GM19397 (cell line): Measurements from ENCODE around the gene TIMM10B.

Experiments
- ATAC-seq: cut with Tn5 transposase; IDR thresholded peaks from one replicate; pipeline ENCODE4 v1.9.1; 2021; ENCODE audit warnings: mild to moderate bottlenecking, moderate library complexity; ENCODE audit not compliant: unreplicated experiment

Gene TIMM10B

GRCh38 chr11:6469599-6469998, 11.7 kb upstream of the TIMM10B start:
- ATAC-seq = no peak

DNA sequence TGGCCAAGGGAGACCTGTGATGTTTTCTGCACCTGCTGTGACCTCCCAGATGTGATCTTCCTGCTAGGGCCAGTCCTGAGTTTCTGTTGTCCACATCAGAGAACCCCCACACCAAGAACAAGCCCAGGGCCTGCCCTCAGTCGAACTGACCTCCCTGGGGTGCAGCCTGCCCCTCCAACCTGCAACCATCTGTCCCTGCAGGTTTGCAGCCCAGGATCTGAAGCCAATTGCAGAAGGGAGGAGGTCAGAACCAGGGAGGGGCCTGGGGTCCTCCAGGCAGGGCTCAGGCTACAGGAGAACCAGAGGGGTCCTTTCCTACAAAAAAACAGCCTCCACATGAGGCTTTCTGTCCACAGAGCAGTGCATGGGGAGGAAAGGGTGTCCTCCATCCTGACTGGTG, 8.4 kb upstream of the TIMM10B start:
- no peak for ATAC-seq

DNA sequence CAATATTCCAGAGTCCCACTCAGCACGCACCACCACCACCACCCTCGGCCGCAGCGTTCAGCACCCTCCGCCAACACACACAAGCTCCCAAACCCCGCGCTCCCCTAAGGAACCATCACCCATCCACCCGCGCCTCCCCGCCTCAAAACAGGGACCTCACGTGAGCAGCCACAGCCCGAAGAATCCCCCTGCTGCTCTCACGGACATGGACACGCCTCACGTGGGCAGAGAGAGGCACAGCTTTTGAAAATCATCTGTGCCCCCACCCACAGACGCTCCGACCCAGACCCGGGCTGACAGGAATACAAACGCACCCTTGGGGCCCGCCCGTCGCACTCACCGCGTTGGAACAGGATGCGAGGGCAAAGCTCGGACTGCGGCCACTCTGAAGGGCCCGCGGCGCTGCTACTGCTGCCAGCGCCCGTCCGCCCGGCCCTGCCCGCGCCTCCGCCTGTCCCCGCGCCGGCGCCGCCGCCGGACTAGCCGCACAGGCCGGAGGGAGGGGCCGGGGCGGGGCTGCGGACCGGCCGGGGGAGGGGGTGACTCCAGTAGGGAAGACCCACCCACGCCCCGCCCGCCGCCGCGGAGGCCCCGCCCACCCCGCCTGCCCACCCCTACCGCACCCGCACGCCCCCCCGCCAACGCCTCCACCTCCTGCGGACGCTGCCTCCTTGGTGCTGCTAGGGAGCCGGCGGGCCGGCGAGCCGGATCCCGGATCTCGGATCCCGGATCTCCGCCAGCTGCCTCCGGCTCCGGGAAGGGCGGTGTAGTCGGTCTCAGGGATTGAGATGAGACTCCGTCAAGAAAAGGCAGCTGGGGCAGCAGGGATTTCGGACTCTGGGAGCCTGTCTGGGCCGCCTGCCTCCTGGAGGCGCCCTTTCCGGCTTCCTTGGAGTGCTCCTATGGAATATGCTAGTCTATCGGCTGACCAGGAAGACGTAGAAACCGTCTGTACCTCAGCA, 7.6 kb upstream of the TIMM10B start, which contains the start of gene TRIM3:
Gene TRIM3 (minus strand): TSS at position 491 of the 962 bp plus-strand sequence. CDS start 8,246 bp downstream, outside the sequence.
- ATAC-seq = peak; percentile 81

GRCh38 chr11:6474413-6474792, 6.9 kb upstream of the TIMM10B start:
- ATAC-seq = peak; percentile 4

DNA sequence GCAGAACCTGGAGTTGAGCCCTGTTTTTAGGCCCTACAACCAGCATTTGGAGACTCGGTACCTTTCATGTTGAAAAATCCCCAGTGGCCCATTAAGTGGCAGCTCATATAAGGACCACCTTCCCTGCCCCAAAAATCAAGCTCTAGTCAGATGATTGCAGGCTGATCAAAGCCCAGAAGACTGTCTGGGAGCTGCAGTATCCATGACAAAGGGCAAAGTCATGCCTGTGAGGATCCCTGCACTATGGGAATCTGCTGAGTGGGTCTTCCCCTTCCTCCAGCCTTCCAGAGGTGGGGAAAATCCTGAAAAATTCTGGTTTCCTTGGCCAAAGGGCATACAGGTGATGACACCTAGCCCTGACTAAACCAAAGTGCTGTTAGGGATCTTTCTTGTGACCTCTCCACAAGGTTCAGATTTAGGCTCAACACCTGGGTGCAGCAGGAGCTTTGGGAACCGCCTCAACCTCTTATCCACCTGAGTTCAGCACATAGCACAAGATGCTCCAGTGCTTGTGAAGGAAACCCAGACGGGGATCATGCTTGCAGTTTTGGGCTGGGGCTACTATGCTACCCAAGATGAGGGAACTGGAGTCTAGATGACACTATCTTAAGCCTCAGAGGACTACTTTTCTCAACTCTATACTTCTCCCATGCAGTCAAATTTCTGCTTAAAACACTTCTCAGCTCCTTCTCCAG, 6.3 kb upstream of the TIMM10B start:
- no peak for ATAC-seq

DNA sequence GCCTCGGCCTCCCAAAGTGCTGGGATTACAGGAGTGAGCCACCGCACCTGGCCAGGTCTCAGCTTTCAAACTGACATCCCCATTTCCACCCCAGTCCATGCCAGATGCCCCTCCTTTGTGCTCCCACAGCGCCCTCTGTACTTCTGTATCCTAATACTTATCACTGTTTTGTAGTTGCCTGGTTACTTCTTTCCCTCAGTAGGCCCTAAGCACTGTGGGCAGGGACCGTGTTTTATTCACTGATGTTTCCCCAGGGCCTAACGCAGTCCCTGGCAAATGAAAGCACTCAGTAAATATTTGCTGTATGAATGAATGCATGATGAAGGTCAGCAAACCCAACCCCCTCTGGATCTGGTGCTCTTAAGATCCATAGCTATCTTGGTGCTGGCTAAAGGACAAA, 5.4 kb upstream of the TIMM10B start:
- ATAC-seq = no peak

DNA sequence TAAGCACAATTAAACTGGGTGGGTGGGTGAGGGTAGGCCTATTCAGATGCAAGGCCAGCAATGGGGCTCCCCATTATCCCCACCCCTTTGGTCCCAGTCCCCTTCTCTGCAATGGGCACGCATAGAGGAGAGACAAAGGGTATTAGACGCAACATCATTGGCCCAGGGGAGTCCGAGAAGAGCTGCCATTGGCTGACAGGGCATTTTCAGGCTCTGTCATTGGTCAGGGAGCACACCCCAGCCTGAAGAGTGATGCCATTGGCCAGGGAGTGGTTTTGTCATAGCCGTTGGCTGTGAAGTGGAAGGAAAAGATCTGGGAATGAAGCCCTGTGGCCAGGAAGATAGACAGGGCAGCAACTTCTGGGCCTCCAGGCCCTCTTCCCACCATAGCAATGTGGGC, 4.7 kb upstream of the TIMM10B start:
- ATAC-seq = no peak

DNA sequence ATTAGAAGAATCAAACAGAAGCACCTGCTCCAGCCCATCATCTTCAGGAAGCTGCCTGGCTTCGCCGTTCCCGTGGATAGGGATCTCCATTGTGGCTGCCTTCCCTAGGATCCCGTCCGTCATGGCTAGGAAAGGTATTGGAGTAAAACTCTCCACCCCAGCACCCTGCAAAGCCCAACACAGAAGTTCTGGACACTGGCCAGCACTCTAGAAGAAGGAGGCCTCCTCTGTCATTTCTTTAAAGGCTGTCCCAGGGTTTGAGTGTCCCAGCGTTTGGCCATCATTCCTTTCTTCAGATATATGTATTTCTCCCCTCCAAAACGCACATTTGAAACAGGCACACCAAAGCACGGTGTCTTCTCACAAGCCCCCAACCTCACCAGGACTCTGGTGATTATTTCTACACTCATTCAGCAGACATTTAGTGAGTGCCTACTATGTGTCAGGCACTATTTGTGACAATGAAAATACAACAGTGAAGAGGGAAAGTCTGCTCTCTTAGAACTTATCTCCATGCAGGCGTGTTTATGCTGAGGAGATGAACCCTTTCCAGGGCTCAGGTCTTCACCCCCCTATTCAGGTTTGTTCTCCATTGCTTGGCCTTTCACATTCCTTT, 894 bp upstream of the TIMM10B start:
- no peak for ATAC-seq

- ATAC-seq = no peak
These were observed 599 bp downstream of the TIMM10B start for GRCh38 chr11:6481924-6482275.

DNA sequence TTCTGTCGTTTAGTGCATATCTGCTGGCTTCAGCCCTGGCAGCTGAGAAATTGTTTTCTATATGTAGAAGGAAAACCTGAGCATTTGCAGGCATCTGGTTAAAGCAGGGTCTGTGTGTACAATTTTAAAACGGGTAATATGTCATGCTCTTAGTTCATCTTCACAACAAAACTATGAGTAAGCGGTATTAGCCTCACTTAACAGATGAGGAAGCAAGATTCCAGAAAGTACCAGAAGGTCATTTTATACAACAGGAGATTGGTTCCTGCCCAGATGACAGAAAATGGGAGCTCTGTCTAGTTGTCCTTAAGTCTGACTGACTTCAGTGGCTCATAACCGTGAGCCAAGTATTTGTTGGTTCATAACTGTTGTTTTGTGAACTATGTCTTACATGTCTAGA, 1.1 kb downstream of the TIMM10B start:
- no peak for ATAC-seq

GRCh38 chr11:6483015-6483414, 1.7 kb downstream of the TIMM10B start:
- no peak for ATAC-seq

DNA sequence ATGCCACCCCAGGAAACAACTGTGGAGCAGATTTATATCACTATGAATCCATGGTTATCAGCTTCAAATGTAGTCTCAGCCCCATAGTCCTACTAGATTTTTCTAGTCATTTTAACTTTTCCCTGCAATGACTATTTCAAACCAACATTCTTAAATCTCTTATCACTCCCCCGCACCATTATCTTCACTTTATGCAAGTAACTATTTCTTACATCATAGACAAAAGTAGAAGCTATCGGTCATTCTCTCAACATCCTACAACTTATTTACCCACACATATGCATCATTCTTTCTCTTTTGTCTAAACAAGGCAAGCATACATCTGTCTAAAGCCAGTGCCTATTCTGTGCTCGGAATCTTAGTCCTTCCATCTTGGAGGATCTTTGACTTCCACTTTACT, 4.4 kb downstream of the TIMM10B start:
- ATAC-seq = no peak

- no peak for ATAC-seq
These were observed 5.0 kb downstream of the TIMM10B start for GRCh38 chr11:6486256-6486655.

DNA sequence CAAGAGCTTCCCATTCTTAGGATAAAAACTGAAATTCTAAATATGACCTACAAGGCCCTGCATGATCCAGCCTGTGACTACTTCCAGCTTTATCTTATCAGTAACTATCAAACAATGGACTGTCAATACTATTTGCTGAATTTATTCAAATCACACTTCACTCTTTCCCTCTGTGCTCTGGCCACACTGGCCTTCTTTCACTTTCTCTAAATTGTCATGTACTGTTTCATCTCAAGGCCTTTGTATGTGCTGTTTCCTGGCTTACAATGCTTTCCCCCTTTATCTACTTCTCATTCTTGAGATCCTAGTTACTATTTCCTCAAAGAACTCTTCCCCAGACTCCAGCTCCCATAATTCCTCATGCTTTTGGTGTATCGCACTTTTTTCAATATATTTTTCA, 5.6 kb downstream of the TIMM10B start:
- ATAC-seq = no peak

DNA sequence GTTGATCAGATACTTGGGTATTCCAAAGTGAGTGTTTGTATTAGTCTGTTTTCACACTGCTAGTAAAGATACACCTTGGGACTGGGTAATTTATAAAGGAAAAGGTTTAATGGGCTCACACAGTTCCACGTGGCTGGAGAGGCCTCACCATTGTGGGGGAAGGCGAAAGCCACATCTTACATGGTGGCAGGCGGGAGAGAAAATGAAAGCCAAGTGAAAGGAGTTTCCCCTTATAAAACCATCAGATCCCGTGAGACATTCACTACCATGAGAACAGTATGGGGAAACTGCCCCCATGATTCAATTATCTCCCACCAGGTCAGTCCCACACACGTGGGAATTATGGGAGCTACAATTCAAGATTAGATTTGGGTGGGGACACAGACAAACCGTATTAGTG, 7.0 kb downstream of the TIMM10B start:
- no peak for ATAC-seq

- no peak for ATAC-seq
These were observed 7.5 kb downstream of the TIMM10B start for GRCh38 chr11:6488821-6489220.

DNA sequence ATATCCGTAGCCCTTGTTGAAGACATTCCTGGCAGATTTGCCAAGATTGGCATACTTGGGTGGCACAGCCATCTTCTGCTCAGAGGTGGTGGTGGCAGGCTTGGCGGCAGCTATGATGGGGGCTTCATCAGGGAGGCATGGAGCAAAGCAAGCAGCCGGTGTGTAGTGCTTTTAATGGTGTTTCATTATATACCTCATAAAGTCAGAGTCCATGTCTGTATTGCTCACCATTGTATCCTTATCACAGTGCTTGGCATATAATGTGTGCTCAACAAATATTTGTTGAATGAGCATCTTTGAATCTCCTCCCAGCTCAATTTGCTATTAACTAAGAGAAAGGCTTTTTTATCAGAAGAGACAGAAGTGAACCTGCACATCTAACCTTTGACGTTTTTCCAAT, 8.0 kb downstream of the TIMM10B start:
- no peak for ATAC-seq

- no peak for ATAC-seq
These were observed 16.0 kb downstream of the TIMM10B start, which contains the start of gene DNHD1 for GRCh38 chr11:6497069-6497839. TSS of gene DNHD1 (plus strand) at chr11:6497280. CDS start at chr11:6498216, 936 bp downstream.

DNA sequence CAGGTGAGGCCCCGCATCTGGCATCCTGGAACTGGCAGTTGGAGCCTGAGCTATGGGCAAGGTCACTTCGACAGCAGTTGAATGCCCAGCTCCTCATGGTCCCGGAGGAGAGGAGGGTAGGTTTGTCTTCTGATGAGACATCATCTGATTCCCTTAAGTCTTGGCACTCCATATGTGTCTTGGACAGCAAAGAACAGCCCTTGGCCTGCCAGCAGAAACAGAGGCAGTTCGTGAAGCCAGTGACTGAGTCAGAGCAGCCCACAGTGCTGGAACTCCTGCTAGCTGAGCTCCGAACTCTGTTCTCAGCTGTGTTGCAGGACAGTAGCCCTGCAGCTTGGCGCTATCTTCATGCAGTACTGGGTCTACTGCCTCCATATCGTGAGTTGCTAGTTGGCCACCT, 16.8 kb downstream of the TIMM10B start:
- ATAC-seq = no peak

GRCh38 chr11:6498544-6498943, 17.2 kb downstream of the TIMM10B start:
- no peak for ATAC-seq

- no peak for ATAC-seq
These were observed 21.1 kb downstream of the TIMM10B start for GRCh38 chr11:6502382-6502781.
